GM21515 (cell line): Measurements from ENCODE around the gene SPEG.
"Not testable (repeated sequence)": the region's sequence is repeated elsewhere in the genome, so short reads cannot be mapped to it uniquely, and the experiment has no call there.

ENCODE experiments used
- ATAC-seq: cut with Tn5 transposase; IDR thresholded peaks from one replicate; pipeline ENCODE4 v1.9.1; 2021; ENCODE audit not compliant: unreplicated experiment

SPEG gene

GRCh38 chr2:219404291-219404910 is 30.2 kb upstream of the SPEG start:
- ATAC-seq, result no peak

DNA sequence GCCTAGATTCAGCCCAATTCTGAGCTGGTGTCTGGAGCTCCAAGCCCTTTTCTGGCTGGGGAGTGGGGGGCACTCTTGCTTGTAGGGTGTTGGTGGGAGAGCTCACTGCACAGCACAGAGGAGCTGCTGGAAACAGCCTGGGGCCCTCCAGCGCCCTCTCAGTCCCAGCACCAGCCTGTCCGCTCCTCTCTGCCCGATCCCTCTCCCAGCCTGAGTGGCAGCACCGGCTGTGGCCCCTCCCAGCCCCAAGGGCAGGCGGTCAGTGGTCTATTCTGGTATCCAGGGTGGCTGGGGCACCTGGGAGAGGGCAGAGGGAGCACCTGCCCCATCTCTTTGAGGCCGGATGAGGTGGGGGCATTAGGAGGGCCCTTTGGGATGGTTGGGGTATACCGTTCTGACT is 29.7 kb upstream of the SPEG start:
- ATAC-seq, result no peak

GRCh38 chr2:219405451-219405850 is 29.2 kb upstream of the SPEG start:
- ATAC-seq, result no peak

DNA sequence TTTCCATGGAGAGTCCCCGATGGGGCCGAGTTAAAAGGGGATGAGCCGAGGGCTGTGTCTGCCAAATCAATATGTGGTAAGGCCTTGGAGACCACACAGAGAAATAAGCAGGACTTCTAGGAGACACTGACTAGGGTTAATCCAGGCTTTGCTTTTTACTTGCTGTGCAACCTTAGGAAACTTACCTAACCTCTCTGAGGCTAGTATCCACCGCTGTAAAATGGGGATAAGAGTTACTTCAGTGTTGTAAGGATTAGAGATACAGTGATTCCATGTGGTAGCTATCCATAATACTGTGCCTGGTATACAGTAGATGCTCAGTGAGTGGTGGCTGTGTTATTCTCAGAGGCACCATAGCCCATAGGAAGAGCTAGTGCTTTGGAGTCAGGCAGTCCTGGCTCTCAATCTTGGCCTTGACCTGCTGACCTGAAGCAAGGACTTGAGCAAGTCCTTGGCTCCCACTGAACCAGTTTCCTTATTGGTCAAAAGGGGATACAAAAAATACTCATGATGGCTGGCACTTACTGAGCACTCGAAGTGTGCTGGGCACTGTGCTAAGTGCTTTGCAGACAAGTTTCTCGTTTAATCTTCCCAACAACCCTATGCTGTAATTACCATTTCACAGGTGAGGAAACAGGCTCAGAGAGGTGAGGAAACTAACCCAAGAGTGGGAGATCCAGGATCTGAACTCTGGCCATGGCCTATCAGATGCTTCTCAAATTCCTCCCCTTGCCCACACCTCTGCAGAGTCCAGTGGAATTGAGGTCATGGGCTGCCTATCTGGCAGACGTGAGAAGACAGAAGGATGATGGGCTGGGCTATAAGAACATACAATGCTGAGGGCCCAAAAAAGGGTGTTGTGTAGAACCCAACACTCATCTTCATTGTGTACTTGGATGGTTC is 28.4 kb upstream of the SPEG start:
- no peak for ATAC-seq

GRCh38 chr2:219406861-219407230 is 27.8 kb upstream of the SPEG start:
- no peak for ATAC-seq

- ATAC-seq, result not testable (repeated sequence)
Measured at GRCh38 chr2:219407343-219407742, 27.3 kb upstream of the SPEG start.

DNA sequence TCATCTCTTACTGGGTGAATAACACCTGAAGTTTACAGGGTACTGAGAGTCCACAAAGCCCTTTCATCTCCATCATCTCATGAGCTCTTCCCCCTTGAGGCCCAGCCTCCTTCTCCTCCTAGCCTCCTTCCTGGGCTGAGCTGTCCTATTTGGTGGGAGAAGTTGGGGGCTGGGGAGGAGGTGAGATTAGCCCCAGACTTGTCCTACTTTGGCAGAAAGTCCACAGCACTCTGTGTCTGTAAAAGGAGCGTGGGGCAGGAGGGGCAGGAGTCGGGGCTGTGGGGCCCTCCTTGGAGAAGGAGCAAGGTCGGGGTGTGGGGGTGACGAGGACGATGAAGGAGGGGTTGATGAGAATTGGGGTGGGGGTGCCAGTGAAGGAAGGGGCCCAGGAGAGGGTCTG is 26.4 kb upstream of the SPEG start:
- ATAC-seq, result no peak

GRCh38 chr2:219408631-219409030 is 26.0 kb upstream of the SPEG start:
- ATAC-seq, result no peak

DNA sequence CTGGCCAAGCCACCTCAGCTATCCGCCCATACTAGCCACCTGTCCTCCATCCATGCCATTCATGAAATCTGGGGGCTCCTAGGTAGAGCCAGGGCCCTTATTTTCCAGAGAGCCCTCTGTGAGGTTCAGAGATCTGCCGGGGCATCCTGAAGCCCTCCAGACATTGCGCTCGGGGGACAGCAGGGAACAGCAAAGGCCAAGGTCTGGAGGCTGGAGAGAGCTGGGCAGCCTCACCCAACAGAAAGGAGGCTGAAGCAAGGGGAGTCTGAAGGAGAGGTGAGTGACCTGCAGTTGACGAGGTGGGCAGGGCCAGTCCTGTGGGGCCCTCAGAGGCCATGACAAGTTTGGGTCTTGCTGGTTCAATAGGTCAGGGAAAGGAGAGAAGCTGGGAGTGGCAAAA is 25.0 kb upstream of the SPEG start:
- no peak for ATAC-seq

GRCh38 chr2:219410390-219410789 is 24.3 kb upstream of the SPEG start:
- no peak for ATAC-seq

GRCh38 chr2:219414857-219415256 is 19.8 kb upstream of the SPEG start:
- no peak for ATAC-seq

- no peak for ATAC-seq
Measured at GRCh38 chr2:219415580-219416234, 18.9 kb upstream of the SPEG start.

- ATAC-seq, result no peak
Measured at GRCh38 chr2:219416235-219416602, 18.4 kb upstream of the SPEG start.

GRCh38 chr2:219416938-219417337 is 17.7 kb upstream of the SPEG start:
- ATAC-seq, result no peak

DNA sequence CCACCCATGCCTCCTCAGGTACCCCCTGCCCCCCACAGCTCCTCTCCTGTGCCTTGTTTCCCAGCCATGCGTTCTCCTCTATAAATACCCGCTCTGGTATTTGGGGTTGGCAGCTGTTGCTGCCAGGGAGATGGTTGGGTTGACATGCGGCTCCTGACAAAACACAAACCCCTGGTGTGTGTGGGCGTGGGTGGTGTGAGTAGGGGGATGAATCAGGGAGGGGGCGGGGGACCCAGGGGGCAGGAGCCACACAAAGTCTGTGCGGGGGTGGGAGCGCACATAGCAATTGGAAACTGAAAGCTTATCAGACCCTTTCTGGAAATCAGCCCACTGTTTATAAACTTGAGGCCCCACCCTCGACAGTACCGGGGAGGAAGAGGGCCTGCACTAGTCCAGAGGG is 17.3 kb upstream of the SPEG start:
- ATAC-seq, result no peak

DNA sequence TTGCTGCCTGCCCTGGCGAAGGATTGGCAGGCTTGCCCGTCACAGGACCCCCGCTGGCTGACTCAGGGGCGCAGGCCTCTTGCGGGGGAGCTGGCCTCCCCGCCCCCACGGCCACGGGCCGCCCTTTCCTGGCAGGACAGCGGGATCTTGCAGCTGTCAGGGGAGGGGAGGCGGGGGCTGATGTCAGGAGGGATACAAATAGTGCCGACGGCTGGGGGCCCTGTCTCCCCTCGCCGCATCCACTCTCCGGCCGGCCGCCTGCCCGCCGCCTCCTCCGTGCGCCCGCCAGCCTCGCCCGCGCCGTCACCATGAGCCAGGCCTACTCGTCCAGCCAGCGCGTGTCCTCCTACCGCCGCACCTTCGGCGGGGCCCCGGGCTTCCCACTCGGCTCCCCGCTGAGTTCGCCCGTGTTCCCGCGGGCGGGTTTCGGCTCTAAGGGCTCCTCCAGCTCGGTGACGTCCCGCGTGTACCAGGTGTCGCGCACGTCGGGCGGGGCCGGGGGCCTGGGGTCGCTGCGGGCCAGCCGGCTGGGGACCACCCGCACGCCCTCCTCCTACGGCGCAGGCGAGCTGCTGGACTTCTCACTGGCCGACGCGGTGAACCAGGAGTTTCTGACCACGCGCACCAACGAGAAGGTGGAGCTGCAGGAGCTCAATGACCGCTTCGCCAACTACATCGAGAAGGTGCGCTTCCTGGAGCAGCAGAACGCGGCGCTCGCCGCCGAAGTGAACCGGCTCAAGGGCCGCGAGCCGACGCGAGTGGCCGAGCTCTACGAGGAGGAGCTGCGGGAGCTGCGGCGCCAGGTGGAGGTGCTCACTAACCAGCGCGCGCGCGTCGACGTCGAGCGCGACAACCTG is 16.3 kb upstream of the SPEG start, which contains the start of gene DES:
Gene DES, plus strand, starts transcription at position 223 of the 857 bp plus-strand sequence. Its CDS starts 86 bp downstream, at position 309.
- no peak for ATAC-seq

GRCh38 chr2:219419012-219419324 is 15.7 kb upstream of the SPEG start:
- ATAC-seq, result no peak

DNA sequence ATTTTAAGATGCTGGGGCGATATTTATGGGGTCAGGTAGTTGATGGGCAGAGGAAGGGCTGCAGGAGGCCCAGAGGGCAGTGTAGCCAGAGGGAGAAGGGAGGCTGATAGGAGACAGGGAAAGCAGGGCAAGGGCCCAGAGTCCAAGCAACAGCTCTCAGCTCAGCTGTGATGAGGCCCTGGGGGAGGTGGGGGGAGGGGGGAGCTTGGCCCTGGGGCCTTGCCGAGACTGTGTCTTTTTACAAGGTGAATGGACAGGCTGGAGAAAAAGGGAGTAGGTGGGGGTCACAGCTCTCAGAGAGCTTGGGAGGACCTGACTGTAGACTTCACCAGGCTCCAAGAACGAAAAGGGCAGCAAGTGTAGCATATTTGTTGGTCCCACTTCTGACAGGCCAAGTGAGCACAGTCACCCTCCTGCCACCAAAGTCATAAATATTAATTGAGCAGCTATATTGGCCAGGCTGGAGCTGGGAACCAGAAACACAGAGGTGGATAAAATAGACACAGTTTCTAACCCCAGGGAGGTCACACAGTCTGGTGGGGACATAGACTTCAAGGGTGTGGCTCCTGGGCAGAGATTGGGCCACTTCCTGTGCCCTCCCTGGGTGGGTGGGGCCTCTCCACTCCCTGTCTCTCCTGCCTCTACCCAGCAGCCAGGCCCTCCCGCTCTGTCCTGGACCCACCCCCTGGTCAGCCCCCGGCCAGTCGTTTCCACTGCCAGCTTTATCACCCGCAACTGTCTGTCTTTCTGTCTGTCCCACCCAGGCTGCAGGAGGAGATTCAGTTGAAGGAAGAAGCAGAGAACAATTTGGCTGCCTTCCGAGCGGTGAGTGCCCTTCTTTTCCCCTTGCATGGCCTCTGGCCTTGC is 15.1 kb upstream of the SPEG start:
- ATAC-seq, result no peak

- ATAC-seq, result no peak
Measured at GRCh38 chr2:219420687-219421086, 14.0 kb upstream of the SPEG start.

GRCh38 chr2:219421323-219421722 is 13.3 kb upstream of the SPEG start:
- ATAC-seq, result no peak
